LNCAP (cell line): ENCODE data around the gene TMEM51.

Experiments
- TF ChIP-seq, protein P1 (sequence below): fragments of 450-650 bp; IDR thresholded peaks from 2 replicates; pipeline ENCODE4 v1.5.1; 2017; ENCODE audit warnings: mild to moderate bottlenecking

The TMEM51 gene

DNA sequence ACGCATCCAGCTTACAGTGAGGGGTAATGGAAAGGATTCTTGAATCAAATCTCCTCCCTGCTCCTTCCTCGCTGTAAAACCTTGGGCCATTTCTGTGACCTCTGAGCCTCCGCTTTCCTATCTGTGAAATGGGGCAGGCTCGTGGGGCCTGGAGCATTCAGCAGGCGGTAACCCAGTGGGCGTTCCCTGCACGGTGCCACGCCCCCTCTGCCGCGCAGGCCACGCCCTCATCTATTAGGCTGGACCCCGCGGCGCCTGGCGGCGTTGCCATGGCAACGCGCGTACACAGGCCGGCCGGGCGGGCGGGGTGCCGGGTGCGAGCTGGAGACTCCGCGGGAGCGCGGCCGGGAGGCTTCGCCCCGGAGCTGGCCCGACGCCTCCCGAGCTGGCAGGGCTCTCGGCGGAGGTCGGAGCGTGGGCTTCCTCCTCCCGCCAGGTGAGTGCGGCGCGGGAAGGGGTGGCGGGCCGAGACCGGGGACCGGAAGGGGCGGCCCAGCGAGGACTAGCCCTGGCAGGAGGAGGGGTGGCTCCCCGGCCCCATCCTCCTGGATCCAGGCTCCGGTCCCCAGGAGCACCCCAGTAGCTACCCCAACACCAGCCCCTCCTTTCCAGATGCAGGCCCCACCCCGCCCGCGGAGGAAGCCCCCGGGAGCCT, 93.5 kb downstream of the TMEM51 start, which contains the start of gene FHAD1:
TSS of gene FHAD1 (plus strand) at position 264 of the 655 bp plus-strand sequence. CDS start 4,562 bp downstream, outside the sequence.
- TF ChIP-seq, protein P1, sequence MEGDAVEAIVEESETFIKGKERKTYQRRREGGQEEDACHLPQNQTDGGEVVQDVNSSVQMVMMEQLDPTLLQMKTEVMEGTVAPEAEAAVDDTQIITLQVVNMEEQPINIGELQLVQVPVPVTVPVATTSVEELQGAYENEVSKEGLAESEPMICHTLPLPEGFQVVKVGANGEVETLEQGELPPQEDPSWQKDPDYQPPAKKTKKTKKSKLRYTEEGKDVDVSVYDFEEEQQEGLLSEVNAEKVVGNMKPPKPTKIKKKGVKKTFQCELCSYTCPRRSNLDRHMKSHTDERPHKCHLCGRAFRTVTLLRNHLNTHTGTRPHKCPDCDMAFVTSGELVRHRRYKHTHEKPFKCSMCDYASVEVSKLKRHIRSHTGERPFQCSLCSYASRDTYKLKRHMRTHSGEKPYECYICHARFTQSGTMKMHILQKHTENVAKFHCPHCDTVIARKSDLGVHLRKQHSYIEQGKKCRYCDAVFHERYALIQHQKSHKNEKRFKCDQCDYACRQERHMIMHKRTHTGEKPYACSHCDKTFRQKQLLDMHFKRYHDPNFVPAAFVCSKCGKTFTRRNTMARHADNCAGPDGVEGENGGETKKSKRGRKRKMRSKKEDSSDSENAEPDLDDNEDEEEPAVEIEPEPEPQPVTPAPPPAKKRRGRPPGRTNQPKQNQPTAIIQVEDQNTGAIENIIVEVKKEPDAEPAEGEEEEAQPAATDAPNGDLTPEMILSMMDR, result no peak

DNA sequence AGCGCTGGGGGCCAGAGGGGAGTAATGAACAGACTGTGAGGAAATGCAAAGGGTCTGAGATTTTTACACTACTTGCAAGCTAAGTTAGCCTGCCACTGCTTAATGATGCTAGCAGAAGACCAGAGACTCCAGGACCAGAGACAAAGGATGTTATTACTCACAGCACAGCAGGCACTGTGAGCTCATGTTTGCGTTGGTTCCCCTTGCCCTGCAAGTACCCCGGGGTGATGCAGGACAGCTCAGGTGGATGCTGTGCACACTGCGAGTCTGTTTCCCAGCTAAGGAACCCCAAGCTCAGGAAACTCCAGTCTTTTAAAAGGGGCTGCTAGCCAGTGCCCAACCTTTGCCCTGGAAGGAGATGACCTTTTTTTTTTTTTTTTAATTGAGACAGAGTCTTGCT, 94.7 kb downstream of the TMEM51 start:
- TF ChIP-seq, protein P1, result no peak

DNA sequence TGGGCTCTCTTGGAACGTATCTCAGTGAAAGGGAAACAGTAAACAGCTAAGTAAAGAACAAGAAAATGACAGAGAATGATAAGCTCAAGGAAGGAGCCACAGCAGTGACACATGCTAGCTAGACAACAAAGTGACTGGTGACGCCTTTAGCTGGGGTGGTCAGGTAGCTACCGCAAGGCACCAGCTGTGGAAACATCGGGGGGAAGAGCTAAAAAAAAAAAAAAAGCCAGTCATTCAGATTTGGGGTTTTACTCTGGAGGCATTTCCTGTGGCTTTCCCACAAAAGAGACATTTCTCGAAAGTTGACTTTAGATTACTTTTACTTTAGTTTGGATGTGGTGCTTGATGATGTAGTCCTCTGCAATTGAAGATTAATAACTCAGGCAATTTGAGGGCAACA, 95.5 kb downstream of the TMEM51 start:
- TF ChIP-seq, protein P1, result no peak

DNA sequence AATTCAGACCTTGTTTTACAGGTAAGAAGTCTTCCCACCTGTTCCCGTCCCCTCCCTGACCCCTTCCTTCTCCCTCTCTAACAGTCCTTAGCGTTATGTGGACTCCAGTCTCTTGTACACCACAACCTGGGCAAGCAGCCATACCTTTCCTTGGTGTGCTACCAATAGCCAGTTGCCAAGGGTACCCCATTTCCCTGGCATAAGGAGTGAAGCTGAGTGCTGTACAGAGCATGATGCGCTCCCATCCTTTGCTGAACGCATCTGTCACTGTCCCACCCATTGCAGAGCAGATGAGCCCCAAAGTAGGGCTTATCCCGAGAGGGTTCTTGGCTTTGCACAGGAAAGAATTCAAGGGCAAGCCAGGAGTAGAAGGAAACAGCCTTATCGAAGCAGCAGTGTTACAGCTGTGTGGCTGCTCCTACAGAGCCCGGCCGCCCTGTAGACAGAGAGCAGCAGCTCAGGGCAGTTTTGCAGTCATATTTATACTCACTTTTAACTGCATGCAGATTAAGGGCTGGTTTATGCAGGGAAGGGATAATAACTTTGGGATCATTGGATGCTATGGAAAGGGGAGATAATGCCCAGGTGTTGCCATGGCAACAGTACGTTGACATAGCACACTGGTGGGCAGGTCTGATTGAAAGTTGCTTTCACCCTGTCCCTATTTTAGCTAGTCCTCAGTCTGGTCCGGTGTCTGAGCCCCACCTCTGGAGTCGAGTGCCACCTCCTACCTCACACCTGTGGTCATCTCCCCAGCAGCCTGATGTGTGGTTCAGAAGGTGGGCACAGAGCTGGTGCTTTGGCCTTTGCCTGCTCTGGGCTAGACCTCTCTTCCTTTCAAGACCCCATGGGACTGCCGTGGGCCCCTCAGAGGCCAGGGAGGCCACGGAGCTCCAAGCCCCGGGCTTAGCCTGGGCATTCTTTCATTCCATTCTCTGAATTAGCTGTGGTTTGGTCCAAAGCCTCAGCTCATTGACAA, 98.6 kb downstream of the TMEM51 start:
- TF ChIP-seq, protein P1, result no peak

DNA sequence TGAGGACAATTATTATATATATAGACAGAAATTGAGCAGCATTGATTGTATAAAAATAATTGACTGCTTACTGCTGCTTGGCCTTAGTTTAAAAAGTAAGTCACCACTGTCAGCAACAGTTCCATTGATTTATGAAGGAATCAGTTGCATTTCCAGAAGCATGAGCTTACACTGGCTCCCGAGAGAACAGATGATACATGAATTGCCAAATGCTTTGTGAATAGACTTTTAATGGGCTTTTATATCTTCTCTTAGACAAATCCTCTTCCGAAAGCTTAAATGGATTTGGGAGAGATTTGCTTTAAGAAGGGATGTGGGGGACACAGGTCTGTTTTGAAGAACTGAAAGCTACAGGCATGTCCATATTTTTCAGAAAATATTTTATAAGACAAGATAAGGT, 101.0 kb downstream of the TMEM51 start:
- TF ChIP-seq, protein P1, result no peak

DNA sequence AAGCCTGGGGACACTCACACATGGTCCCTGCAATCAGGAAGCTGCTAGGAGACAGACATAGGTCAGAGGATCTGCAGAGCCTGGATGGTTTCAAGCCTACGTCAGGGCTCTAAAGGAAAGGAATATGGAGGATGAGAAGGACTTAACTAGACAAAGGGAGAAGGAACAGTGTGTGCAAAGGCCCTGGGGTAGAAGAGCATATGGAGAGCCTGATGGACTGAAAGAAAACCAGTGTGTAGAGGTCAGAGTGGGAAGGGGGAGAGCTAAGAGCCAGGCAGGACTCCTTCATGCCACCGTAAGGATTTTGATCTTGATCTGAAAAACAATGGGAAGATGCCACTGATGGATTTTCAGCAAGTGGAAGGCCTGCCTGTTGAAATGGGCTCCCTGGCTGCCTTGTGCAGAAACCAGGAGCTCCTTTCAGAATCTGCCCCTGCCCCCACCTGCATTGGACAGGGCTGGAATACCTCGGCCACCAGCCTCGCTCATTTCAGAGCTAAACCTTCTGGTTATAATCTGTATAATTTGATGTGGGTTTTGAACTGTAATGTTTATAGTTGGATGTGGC, 102.1 kb downstream of the TMEM51 start:
- TF ChIP-seq, protein P1, result no peak

DNA sequence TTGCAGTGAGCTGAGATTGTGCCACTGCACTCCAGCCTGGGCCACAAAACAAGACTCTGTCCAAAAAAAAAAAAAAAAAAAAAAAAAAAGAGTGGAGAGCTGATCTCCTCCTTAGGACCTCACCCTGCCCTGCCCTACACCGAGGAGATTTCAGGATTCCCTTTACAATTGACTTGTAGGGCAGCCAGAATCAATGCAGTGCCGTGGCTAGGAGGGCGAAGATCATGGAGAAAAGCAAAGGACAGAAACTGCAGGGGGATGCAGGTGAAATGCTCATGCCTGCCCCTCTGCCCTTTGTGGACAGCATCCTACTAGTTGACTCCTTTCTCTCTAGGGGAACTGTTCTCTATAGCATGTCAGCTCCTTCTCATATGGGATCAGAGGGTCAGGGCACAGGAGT, 103.0 kb downstream of the TMEM51 start:
- TF ChIP-seq, protein P1, result no peak
